GM18858 (cell line): Measurements from ENCODE around the gene RFNG.

Experiments
- ATAC-seq: cut with Tn5 transposase; IDR thresholded peaks from one replicate; pipeline ENCODE4 v1.9.1; 2021; ENCODE audit not compliant: unreplicated experiment

The RFNG gene

GRCh38 chr17:82059272-82060000 lies 7.8 kb upstream of the RFNG start:
- ATAC-seq, result no peak

- no peak for ATAC-seq
Observed at GRCh38 chr17:82058855-82059249, 7.2 kb upstream of the RFNG start.

GRCh38 chr17:82058230-82058854 lies 6.7 kb upstream of the RFNG start:
- no peak for ATAC-seq

GRCh38 chr17:82056729-82057621 lies 5.4 kb upstream of the RFNG start:
- no peak for ATAC-seq

GRCh38 chr17:82055965-82056728 lies 4.5 kb upstream of the RFNG start:
- ATAC-seq, result no peak

- ATAC-seq, result no peak
Observed at GRCh38 chr17:82055023-82055964, 3.7 kb upstream of the RFNG start.

- no peak for ATAC-seq
Observed at GRCh38 chr17:82054351-82055022, 2.9 kb upstream of the RFNG start.

GRCh38 chr17:82053556-82054263 lies 2.1 kb upstream of the RFNG start:
- no peak for ATAC-seq

GRCh38 chr17:82053130-82053529 lies 1.5 kb upstream of the RFNG start:
- ATAC-seq, result no peak

- ATAC-seq, result no peak
Observed at GRCh38 chr17:82052638-82053059, 1.0 kb upstream of the RFNG start.

- ATAC-seq, result no peak
Observed at GRCh38 chr17:82050761-82051641, 610 bp downstream of the RFNG start.

GRCh38 chr17:82050152-82050760 lies 1.4 kb downstream of the RFNG start:
- no peak for ATAC-seq

GRCh38 chr17:82049521-82049971 lies 2.1 kb downstream of the RFNG start:
- ATAC-seq, result no peak

GRCh38 chr17:82049106-82049505 lies 2.5 kb downstream of the RFNG start:
- ATAC-seq, result no peak

- ATAC-seq, result no peak
Observed at GRCh38 chr17:82048571-82048971, 3.0 kb downstream of the RFNG start.

GRCh38 chr17:82047914-82048570 lies 3.6 kb downstream of the RFNG start:
- no peak for ATAC-seq

- no peak for ATAC-seq
Observed at GRCh38 chr17:82047379-82047778, 4.2 kb downstream of the RFNG start.
